Activated T-cell treated with anti-CD3 and anti-CD28 coated beads for 4 hours (primary cell): ENCODE results near the gene IPO13.

Experiments used
- DNase-seq: peaks from one replicate; pipeline ENCODE4 v3.0.0-alpha.2; 2020

Gene IPO13

GRCh38 chr1:43974443-43975248 is 27.9 kb downstream of the IPO13 start, which contains the start of gene ATP6V0B:
Gene ATP6V0B, plus strand, starts transcription at chr1:43974960. Its CDS starts 81 bp downstream, at chr1:43975041.
- DNase-seq, result peak; percentile 92

- no peak for DNase-seq
Observed at GRCh38 chr1:43975249-43975961, 28.7 kb downstream of the IPO13 start.

GRCh38 chr1:43976045-43976444 is 29.3 kb downstream of the IPO13 start:
- DNase-seq, result no peak

- DNase-seq, result no peak
Observed at GRCh38 chr1:43976890-43977289, 30.1 kb downstream of the IPO13 start.

GRCh38 chr1:43977376-43978263 is 30.9 kb downstream of the IPO13 start:
- DNase-seq, result no peak

- DNase-seq, result no peak
Observed at GRCh38 chr1:43978264-43978550, 31.5 kb downstream of the IPO13 start.

GRCh38 chr1:43978551-43979260 is 32.0 kb downstream of the IPO13 start, which contains the start of gene B4GALT2:
Gene B4GALT2, plus strand, starts transcription at chr1:43979210. Its CDS starts 1,951 bp downstream, at chr1:43981161.
- DNase-seq, result no peak

- no peak for DNase-seq
Observed at GRCh38 chr1:43979261-43979527, 32.4 kb downstream of the IPO13 start.

- no peak for DNase-seq
Observed at GRCh38 chr1:43979528-43980254, 32.9 kb downstream of the IPO13 start.

- DNase-seq, result no peak
Observed at GRCh38 chr1:43980255-43981134, 33.7 kb downstream of the IPO13 start.

GRCh38 chr1:43981135-43981491 is 34.4 kb downstream of the IPO13 start:
- DNase-seq, result no peak

GRCh38 chr1:43981636-43982035 is 34.9 kb downstream of the IPO13 start:
- DNase-seq, result no peak

- DNase-seq, result no peak
Observed at GRCh38 chr1:43982241-43982640, 35.5 kb downstream of the IPO13 start.

- DNase-seq, result no peak
Observed at GRCh38 chr1:43982808-43983207, 36.1 kb downstream of the IPO13 start.

- DNase-seq, result no peak
Observed at GRCh38 chr1:43983253-43983899, 36.6 kb downstream of the IPO13 start.

GRCh38 chr1:43984855-43985254 is 38.1 kb downstream of the IPO13 start:
- no peak for DNase-seq

- no peak for DNase-seq
Observed at GRCh38 chr1:43985984-43986595, 39.3 kb downstream of the IPO13 start.

- DNase-seq, result no peak
Observed at GRCh38 chr1:43986712-43987111, 40.0 kb downstream of the IPO13 start.

GRCh38 chr1:43987159-43987902 is 40.6 kb downstream of the IPO13 start:
- DNase-seq, result no peak
